ENCODE measurements around the gene CSDE1. TPM values are rescaled to one million over a fixed set of nuclear protein-coding genes. Genes with fewer than 3 reads are reported as not detected.
A peak's percentile ranks its signal among the peaks of the same experiment; 100 is the strongest.

The CSDE1 gene
- total RNA-seq, 3 donors from 2014 or later (not counting 1 experiment from before 2014, with no cell fraction given): 461 to 473 (median 470) TPM

GRCh38 chr1:114753143-114753542 is 4.6 kb downstream of the CSDE1 start:
- intact Hi-C loops (cut with micrococcal nuclease): no loop called here
- H3K9me3 Mint-ChIP-seq: no peaks in the 10 kb centered on the region
- H3K4me3 Mint-ChIP-seq: no peak overlapping the region
- no peaks in the 10 kb centered on the region for H3K36me3 Mint-ChIP-seq
- H3K27ac ChIP-seq (ENCODE audit: low read length): no peak overlapping the region
- peak overlapping the region in 1 of 2 donors; percentile 99 for H3K27ac Mint-ChIP-seq
- ATAC-seq: no peak
- no peaks in the 10 kb centered on the region for H3K9me3 ChIP-seq (ENCODE audit: control insufficient read depth, insufficient read depth, low read length)
- no peaks in the 10 kb centered on the region for H3K27me3 ChIP-seq (ENCODE audit: control insufficient read depth, insufficient read depth, low read length)
- H3K27me3 Mint-ChIP-seq (ENCODE audit: low read depth in 2 of 2): no peaks in the 10 kb centered on the region
- WGBS (ENCODE audit: insufficient coverage): 60% methylated on average over 2 of the region's 4 CpGs
- H3K4me3 ChIP-seq (ENCODE audit: low read length): no peak overlapping the region
- peaks cover 27% of the 10 kb centered on the region for H3K4me1 ChIP-seq (ENCODE audit: control insufficient read depth, insufficient read depth, low read length)
- DNase-seq: no peak
- peaks cover 84 to 86% of the 10 kb centered on the region in 2 donors for H3K4me1 Mint-ChIP-seq
- TF ChIP-seq CTCF (IDR thresholded peaks at IDR 0.05): no peak
- peaks cover 20% of the 10 kb centered on the region for H3K36me3 ChIP-seq (ENCODE audit: control insufficient read depth, insufficient read depth, low read length)

DNA sequence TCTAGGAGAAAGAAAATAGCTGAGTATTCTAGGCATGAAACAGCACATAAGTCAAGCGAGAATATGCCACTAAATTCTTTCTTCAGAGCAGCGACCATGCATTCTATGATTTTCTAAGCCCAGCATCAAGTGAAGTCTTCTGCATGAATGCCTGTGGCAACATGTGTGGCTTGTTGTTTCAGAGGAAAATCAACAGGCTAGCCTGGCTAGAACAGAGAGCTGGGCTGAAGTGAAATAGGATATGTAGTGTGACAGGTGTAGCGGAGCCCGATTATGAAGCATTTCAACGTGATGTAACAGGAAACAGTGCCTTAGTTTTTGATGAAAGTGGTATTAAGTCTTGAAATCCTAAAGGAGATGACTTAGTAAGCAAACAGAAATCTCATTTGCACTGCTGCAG is 7.0 kb downstream of the CSDE1 start:
- Mint-ChIP-seq H3K9me3 (no peaks in the 10 kb centered on the region), H3K4me1 (peaks cover 76 to 85% of the 10 kb centered on the region in 2 donors), H3K27ac (peak overlapping the region; percentile 29 to 75), H3K4me3 (no peak overlapping the region), H3K27me3 (ENCODE audit: low read depth in 2 of 2) (no peaks in the 10 kb centered on the region), H3K36me3 (peaks cover 7% of the 10 kb centered on the region)
- peaks cover 38% of the 10 kb centered on the region for H3K36me3 ChIP-seq (ENCODE audit: control insufficient read depth, insufficient read depth, low read length)
- intact Hi-C loops (cut with micrococcal nuclease): no loop called here
- WGBS (ENCODE audit: insufficient coverage): 64% methylated on average over 5 of the region's 5 CpGs
- no peaks in the 10 kb centered on the region for H3K27me3 ChIP-seq (ENCODE audit: control insufficient read depth, insufficient read depth, low read length)
- TF ChIP-seq CTCF (IDR thresholded peaks at IDR 0.05): no peak
- no peak for DNase-seq
- peaks cover 18% of the 10 kb centered on the region for H3K4me1 ChIP-seq (ENCODE audit: control insufficient read depth, insufficient read depth, low read length)
- ATAC-seq: no peak
- no peak overlapping the region for H3K4me3 ChIP-seq (ENCODE audit: low read length)
- H3K27ac ChIP-seq (ENCODE audit: low read length): no peak overlapping the region
- H3K9me3 ChIP-seq (ENCODE audit: control insufficient read depth, insufficient read depth, low read length): no peaks in the 10 kb centered on the region

DNA sequence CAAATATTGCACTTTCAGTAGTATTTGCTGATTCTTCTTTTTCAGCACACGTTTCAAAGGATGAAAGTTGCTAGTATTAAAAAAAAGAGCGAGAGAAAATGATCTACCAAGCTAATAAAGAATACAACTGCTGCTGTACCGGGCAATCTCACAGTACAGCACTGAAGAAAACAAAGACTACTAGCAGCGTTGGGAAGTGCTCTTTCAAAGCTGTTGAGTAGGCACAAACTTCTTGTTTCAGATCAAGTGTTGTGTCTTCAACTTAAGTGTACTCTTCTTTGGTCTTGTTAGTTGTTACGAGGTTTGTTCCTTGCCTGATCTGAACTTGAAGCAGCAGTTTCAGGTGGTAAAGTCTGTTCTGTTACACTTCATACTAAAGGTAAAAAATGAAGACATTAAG is 7.9 kb downstream of the CSDE1 start:
- peaks cover 15% of the 10 kb centered on the region for H3K4me1 ChIP-seq (ENCODE audit: control insufficient read depth, insufficient read depth, low read length)

More for the DNA sequence above, 7.9 kb downstream of the CSDE1 start:
- no peaks in the 10 kb centered on the region for H3K9me3 ChIP-seq (ENCODE audit: control insufficient read depth, insufficient read depth, low read length)
- Mint-ChIP-seq H3K27me3 (ENCODE audit: low read depth in 2 of 2) (no peaks in the 10 kb centered on the region), H3K36me3 (peaks cover 7% of the 10 kb centered on the region), H3K27ac (no peak overlapping the region), H3K9me3 (no peaks in the 10 kb centered on the region), H3K4me3 (no peak overlapping the region), H3K4me1 (peaks cover 67 to 79% of the 10 kb centered on the region in 2 donors)
- H3K27me3 ChIP-seq (ENCODE audit: control insufficient read depth, insufficient read depth, low read length): no peaks in the 10 kb centered on the region
- TF ChIP-seq CTCF (IDR thresholded peaks at IDR 0.05): no peak
- 80% methylated on average over 2 of the region's 5 CpGs for WGBS (ENCODE audit: insufficient coverage)
- no peak for DNase-seq
- intact Hi-C loops (cut with micrococcal nuclease): no loop called here
- H3K36me3 ChIP-seq (ENCODE audit: control insufficient read depth, insufficient read depth, low read length): peaks cover 40% of the 10 kb centered on the region
- no peak overlapping the region for H3K27ac ChIP-seq (ENCODE audit: low read length)
- H3K4me3 ChIP-seq (ENCODE audit: low read length): no peak overlapping the region
- ATAC-seq: no peak

All from natural killer cell (primary cell).